HG03565 (cell line): ENCODE results near the gene MUC12.
"Not testable (repeated sequence)": the region's sequence is repeated elsewhere in the genome, so short reads cannot be mapped to it uniquely, and the experiment has no call there.

Experiments
- ATAC-seq: cut with Tn5 transposase; IDR thresholded peaks from one replicate; pipeline ENCODE4 v1.9.1; 2021; ENCODE audit warnings: mild to moderate bottlenecking, moderate library complexity; ENCODE audit not compliant: unreplicated experiment

The MUC12 gene

GRCh38 chr7:100959894-100960293, 9.5 kb upstream of the MUC12 start:
- no peak for ATAC-seq

GRCh38 chr7:100962537-100962936, 6.8 kb upstream of the MUC12 start:
- ATAC-seq = no peak

DNA sequence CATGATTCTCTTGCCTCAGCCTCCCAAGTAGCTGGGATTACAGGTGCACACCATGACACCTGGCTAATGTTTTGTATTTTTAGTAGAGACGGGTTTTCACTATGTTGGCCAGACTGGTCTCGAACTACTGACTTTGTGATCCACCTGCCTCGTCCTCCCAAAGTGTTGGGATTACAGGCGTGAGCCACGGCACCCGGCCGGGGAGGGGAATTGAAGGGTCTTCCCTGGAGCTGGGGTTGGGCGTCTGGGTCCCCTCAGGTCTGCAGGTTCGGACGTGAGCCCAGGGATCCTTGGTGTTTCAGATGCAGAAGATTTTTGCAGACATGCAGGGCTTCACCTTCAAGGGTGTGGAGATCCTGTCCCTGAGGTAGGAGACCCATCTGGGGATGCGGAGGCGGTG, 6.0 kb upstream of the MUC12 start:
- ATAC-seq = no peak

DNA sequence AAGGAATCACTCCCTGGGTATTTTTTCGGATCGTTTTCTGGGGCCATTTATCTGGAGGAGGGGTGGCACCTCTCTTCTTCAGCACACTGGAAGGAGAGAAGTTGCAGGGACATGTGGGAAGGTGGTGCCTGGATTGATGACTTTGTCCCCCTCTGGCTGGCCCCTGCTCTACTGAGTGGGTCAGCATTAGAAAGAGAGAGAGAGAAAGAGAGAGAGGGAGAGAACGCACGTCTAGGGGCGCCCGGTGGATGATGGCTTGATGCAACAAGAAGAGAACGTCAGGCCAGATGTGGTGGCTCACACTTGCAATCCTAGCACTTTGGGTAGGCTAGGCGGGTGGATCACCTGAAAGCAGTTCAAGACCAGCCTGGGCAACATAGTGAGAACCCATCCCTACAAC, 5.5 kb upstream of the MUC12 start:
- no peak for ATAC-seq

GRCh38 chr7:100964630-100965029, 4.7 kb upstream of the MUC12 start:
- no peak for ATAC-seq

DNA sequence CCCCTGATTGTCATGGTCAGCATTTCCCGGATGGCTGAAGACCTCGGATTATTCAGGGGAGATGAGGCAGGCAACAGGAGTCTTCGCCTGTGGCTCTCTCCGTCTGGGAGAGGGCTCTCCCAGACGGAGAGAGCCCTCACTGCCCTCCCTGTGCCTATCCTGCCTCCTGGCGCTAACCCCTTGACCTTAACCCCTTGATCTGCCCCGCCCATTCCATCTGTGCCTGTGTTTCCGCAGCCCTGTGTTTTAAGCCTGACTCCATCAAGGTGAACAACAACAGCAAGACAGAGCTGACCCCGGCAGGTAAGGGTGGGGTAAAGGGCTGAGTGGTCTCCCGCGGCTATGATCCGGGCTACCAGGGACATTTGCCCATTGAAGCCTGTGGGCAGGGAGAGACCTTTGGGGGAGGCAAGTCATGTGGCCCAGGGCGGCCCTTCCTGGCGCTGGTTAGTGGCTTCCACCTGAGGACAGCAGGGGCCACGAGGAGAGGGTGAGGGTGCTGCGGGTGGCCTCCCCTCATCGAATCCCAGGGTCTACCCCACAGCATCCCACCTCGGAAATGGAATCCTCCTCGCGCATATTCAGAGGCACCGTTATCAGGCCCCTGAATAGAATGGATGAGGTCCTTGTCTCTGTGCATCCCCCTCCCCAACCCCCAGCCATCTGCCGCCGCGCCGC, 4.2 kb upstream of the MUC12 start:
- no peak for ATAC-seq

GRCh38 chr7:100965723-100966541, 3.4 kb upstream of the MUC12 start:
- ATAC-seq = no peak

DNA sequence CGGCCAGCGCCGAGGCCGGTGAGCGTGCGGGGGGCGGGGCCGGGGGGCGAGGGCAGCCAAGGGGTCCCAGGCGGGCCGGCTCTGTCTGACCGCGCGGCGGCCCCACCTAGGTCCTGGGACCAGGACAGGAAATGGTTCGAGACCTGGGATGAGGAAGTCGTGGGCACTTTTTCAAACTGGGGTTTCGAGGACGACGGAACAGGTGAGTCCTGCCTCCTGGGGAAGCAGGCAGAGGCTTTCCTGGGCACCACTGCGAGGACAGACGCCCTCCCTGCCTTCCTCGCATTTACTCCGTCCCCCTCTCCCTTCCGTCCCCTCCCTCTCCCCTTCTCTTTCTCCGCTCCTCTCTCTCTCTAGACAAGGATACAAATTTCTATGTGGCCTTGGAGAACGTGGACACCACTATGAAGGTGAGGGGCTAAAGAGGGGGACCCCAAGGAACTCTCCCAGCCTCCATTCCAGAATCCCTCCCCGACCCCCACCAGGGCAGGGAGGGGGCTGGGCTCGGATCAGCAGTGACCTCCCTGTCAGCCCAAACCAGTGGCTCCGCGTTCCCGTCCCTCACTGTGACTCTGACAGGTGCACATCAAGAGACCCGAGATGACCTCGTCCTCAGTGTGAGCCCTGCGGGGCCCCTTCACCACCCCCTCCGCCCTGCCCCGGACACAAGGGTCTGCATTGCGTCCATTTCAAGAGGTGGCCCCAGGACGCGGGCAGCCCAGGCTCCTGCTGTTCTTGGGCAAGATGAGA, 2.6 kb upstream of the MUC12 start:
- ATAC-seq = no peak

GRCh38 chr7:100967292-100967863, 2.0 kb upstream of the MUC12 start:
- no peak for ATAC-seq

DNA sequence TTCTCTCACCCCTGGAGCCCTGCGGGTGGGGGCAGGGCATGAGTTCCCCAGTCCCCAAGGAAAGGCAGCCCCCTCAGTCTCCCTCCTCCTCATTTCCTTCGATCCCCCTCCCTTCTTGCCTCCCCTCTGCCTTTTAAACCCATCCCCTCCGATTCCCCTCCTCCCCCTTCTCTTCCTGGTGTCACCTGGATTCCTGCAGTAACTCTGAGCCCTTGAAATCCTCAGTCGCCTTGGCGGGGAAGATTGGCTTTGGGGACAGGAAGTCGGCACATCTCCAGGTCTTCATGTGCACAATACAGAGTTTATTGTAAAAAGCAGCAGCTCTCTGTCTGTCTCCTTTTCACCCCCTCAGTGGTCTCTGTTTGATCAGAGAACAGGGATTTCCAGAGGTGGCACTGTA, 1.3 kb upstream of the MUC12 start:
- ATAC-seq = no peak

- ATAC-seq = no peak
Measured at GRCh38 chr7:100968650-100969049, 715 bp upstream of the MUC12 start.

DNA sequence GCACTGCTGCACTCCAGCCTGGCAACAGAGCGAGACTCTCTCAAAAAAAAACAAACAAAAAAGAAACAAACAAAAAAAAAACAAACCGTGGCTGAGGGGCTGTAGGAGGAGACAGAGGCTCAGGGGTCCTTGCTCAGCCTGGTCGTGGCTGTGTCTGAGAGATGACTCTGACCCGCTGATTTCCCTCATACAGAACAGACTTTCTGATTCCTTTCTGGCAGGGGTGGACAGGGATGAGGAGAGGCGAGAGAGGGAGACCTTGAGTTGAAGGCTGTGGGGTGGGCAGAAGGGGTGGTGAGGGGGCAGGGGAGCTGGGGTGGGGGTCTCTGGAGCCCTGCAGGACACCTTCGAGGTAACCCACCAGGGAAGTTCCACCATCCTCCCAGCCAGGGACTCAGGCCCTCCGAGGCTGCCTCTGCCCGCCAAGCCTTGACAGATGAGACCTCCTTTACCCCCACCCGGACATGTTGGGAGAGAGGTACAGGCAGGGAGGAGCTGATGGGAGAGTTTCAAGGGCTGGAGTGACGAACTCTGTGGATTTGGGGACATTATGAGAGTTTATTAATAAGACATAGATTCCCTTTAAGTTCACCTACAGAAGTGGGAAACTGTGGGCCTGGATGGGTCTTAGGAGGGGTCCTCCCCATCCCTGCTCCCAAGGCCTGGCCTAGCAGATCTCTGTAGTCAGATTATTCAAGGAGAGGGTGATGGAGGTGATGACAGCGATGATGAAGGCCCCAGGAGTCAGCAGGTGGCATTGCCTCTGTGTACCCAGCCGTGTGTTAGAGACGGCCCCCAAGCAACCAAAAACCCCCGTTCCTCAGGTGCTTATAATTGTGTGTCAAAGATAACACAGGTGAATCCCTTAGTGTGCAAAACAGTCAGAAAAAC, 2.0 kb downstream of the MUC12 start:
- no peak for ATAC-seq

- no peak for ATAC-seq
Measured at GRCh38 chr7:100972002-100972347, 2.6 kb downstream of the MUC12 start.

DNA sequence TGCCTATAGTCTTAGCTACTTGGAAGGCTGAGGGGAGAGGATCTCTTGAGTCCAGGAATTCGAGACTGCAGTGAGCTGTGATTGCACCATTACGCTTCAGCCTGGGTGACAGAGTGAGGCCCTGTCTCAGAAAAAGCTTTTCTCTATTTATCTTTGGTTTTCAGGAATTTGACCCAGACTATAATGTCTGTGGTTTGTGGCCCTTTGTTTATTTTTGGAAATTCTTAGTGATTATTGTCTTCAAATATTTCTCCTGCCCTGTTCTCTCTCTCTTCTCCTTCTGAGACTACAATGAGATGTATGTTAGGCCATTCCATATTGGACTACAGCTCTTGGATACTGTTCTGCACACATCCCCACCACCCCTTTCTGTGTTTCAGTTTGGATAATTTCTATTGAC, 4.7 kb downstream of the MUC12 start:
- ATAC-seq = no peak

DNA sequence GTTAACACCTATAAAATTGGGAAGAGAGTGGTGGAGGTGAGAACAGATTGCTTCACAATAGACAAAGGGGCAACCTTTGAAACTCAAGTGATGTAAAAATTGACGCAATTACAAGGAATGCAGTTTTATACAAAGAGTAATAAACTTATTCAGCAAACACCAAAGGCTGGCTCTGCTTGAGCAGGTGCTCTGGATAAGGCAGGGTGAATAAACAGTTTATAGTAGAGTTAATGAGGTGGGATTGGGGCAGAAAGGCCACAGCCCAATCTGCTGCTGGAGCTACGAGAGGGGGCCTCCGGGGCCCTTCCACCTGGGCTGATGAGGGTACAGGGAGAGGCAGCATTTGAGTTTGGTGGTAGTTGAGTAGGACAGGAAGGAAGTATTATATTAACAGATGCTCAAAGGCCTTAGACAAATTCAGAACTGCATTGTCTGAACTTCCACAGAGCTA, 6.0 kb downstream of the MUC12 start:
- ATAC-seq = no peak

DNA sequence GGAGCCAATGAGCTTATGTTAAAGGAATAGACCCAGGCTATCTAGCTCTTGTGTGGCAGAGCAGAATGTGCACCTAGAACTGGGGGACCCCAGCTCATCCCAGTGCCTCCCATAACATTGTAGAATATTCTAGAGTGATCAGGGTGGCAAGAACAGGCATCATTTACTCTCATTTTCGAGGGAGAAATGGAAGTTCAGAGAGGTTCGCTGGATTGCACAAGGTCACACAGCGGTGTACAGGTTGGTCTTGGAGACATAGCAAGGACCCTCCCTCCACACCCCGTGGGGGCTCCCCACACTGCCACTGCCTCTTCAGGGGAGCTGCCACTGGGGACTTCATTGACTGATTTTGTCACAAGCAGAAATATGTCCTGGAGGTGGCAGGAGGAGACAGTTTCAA, 8.9 kb downstream of the MUC12 start:
- no peak for ATAC-seq

DNA sequence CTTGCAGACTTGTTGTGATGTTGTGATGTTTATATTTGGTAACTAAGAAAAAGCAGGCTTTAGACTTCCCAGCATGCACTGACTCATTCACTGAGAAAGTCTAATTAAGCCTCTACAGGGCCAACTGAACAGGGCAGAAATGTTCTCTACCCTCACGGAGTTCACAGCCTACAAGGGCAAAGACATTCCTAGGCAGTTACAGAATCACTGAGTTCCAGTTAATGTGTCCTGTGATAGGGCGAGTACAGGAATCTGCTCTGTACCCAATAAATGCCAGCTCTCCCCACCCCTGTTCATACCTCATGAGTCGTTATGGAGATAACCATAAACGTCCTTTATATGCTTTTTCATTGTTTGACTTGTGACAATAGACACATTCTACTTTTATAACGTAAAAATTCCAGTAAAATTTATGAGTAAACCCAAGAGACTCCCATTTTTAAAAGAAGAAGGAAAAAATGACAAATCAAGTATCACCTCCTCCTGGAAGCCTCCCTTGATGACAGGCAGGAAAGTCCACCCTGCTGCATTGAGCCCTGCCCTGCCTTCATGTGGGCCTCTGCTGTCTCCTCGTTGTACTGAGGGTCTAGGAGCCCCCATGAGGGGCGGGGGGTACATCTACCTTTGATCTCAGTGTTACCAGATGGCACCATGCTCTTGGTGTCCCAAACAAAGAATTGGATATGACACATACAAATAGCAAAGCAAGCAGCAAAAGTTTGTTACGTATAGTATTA, 14.3 kb downstream of the MUC12 start:
- no peak for ATAC-seq

DNA sequence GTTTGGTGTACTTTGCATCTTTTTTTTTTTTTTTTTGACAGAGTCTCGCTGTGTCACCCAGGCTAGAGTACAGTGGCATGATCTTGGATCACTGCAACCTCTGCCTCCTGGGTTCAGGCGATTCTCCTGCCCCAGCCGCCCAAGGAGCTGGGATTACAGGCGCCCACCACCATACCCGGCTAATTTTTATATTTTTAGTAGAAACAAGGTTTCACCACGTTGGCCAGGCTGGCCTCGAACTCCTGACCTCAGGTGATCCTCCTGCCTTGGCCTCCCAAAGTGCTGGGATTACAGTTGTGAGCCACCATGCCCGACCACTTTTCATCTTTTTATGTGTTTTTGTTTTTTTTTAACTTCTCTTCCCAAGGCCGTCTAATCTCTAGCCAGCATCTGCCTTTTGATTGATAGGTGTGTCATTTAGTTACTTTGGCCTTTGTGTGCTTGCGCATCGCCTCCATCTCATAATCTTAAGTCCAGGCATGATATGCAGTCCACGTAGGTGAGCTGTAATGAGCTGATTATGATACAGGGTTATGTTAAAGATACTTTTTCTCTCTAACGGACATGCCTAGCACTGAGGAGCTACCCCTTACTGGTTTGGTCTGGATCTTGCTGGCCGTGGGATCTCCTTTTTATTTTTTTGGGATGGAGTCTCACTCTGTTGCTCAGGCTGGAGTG, 15.0 kb downstream of the MUC12 start:
- ATAC-seq = not testable (repeated sequence)
